ENCODE data around the gene SBK2.
"Not testable (repeated sequence)": the region's sequence is repeated elsewhere in the genome, so short reads cannot be mapped to it uniquely, and the experiment has no call there.

Gene SBK2

GRCh38 chr19:55536951-55537740 is at the start of gene SBK2:
SBK2 (minus strand) TSS chr19:55537133; CDS start chr19:55536294, 839 bp downstream.
- no peak for DNase-seq

- no peak for DNase-seq
These were observed 48.9 kb upstream of the SBK2 start for GRCh38 chr19:55585658-55586339.

GRCh38 chr19:55584871-55585270 is 47.9 kb upstream of the SBK2 start:
- no peak for DNase-seq

- DNase-seq = peak; percentile 25
These were observed 47.0 kb upstream of the SBK2 start for GRCh38 chr19:55583897-55584296.

- not testable (repeated sequence) for DNase-seq
These were observed 45.4 kb upstream of the SBK2 start for GRCh38 chr19:55582284-55582683.

- no peak for DNase-seq
These were observed 44.9 kb upstream of the SBK2 start for GRCh38 chr19:55581823-55582223.

GRCh38 chr19:55581145-55581822 is 44.4 kb upstream of the SBK2 start:
- DNase-seq = no peak

- peak; percentile 83 for DNase-seq
These were observed 43.8 kb upstream of the SBK2 start, which contains the start of gene ZNF579 for GRCh38 chr19:55580628-55581144. ZNF579 (minus strand) TSS chr19:55580848; CDS start chr19:55579639, 1,209 bp downstream.

- no peak for DNase-seq
These were observed 43.1 kb upstream of the SBK2 start for GRCh38 chr19:55579766-55580621.

- no peak for DNase-seq
These were observed 42.1 kb upstream of the SBK2 start for GRCh38 chr19:55578761-55579747.

- DNase-seq = no peak
These were observed 41.3 kb upstream of the SBK2 start for GRCh38 chr19:55578031-55578760.

GRCh38 chr19:55576746-55577145 is 39.8 kb upstream of the SBK2 start:
- DNase-seq = no peak

GRCh38 chr19:55573929-55574328 is 37.0 kb upstream of the SBK2 start:
- not testable (repeated sequence) for DNase-seq

- not testable (repeated sequence) for DNase-seq
These were observed 32.5 kb upstream of the SBK2 start for GRCh38 chr19:55569477-55569876.

GRCh38 chr19:55567708-55568328 is 30.9 kb upstream of the SBK2 start:
- DNase-seq = no peak

GRCh38 chr19:55566823-55567222 is 29.9 kb upstream of the SBK2 start:
- DNase-seq = no peak

- DNase-seq = no peak
These were observed 26.3 kb upstream of the SBK2 start for GRCh38 chr19:55563261-55563690.

GRCh38 chr19:55559684-55560083 is 22.8 kb upstream of the SBK2 start:
- no peak for DNase-seq

- no peak for DNase-seq
These were observed 17.8 kb upstream of the SBK2 start for GRCh38 chr19:55554741-55555152.

GRCh38 chr19:55554302-55554701 is 17.4 kb upstream of the SBK2 start:
- no peak for DNase-seq
